DOHH2 (cell line): ENCODE measurements around the gene LRRC32.

Experiments used
- CTCF ChIP-seq: fragments of 200-600 bp; sonication (generic); IDR thresholded peaks from one replicate; pipeline ENCODE4 v1.5.1; 2014; ENCODE audit warnings: antibody characterized with exemption, mild to moderate bottlenecking, low read depth, low read length; ENCODE audit not compliant: poor library complexity, severe bottlenecking
- EZH2phosphoT487 ChIP-seq: fragments of 200-600 bp; sonication (generic); IDR thresholded peaks from 2 replicates; pipeline ENCODE4 v1.6.1; 2017; ENCODE audit warnings: borderline replicate concordance, mild to moderate bottlenecking, antibody characterized with exemption, low read length, moderate library complexity, mixed read lengths

GRCh38 chr11:76707293-76707825 is 36.8 kb upstream of the LRRC32 start:
- TF ChIP-seq CTCF (no peak), EZH2phosphoT487 (no peak)
